Endodermal cell (in vitro differentiated cells): ENCODE data around the gene RETREG2. TPM values are rescaled to one million over a fixed set of nuclear protein-coding genes. Genes with fewer than 3 reads are reported as not detected.
A peak's percentile ranks its signal among the peaks of the same experiment; 100 is the strongest.

Experiments used
- DNase-seq: peaks from one replicate; pipeline ENCODE4 v3.0.0-alpha.2; 2017
- H3K27ac ChIP-seq: 2 replicates; pipeline ENCODE4 v1.5.1; 2013; ENCODE audit warnings: mild to moderate bottlenecking, low read depth, low read length, moderate library complexity
- H3K27me3 ChIP-seq: 2 replicates; pipeline ENCODE4 v1.6.1; 2013; ENCODE audit warnings: mild to moderate bottlenecking, low read length, moderate library complexity; ENCODE audit not compliant: insufficient read depth, control insufficient read depth, poor library complexity, severe bottlenecking
- H3K36me3 ChIP-seq: 2 replicates; pipeline ENCODE4 v1.7.0; 2013; ENCODE audit warnings: mild to moderate bottlenecking, low read length, moderate library complexity; ENCODE audit not compliant: control insufficient read depth, insufficient read depth
- H3K4me1 ChIP-seq: one replicate; pipeline ENCODE4 v1.7.0; 2013; ENCODE audit warnings: low read length; ENCODE audit not compliant: control insufficient read depth, insufficient read depth
- H3K4me3 ChIP-seq: 2 replicates; pipeline ENCODE4 v1.5.1; 2013; ENCODE audit warnings: mild to moderate bottlenecking, low read length, moderate library complexity
- H3K9ac ChIP-seq: 2 replicates; pipeline ENCODE4 v1.6.1; 2013; ENCODE audit warnings: mild to moderate bottlenecking, low read length, moderate library complexity; ENCODE audit not compliant: poor library complexity, severe bottlenecking; ENCODE audit errors: extremely low read depth
- H3K9me3 ChIP-seq: 2 replicates; pipeline ENCODE4 v1.6.1; 2013; ENCODE audit warnings: mild to moderate bottlenecking, low read length, moderate library complexity; ENCODE audit not compliant: control insufficient read depth
- H3K27ac Mint-ChIP-seq: 2 replicates; pipeline ENCODE4 v1.8.0; 2020; ENCODE audit warnings: mixed read lengths
- H3K27me3 Mint-ChIP-seq: 2 replicates; pipeline ENCODE4 v1.8.0; 2021; ENCODE audit warnings: mild to moderate bottlenecking, mixed read lengths; ENCODE audit not compliant: insufficient read depth
- H3K36me3 Mint-ChIP-seq: 2 replicates; pipeline ENCODE4 v1.8.0; 2020; ENCODE audit warnings: low read depth, mixed read lengths
- H3K4me1 Mint-ChIP-seq: 2 replicates; pipeline ENCODE4 v1.8.0; 2020; ENCODE audit warnings: mixed read lengths
- H3K4me3 Mint-ChIP-seq: 2 replicates; pipeline ENCODE4 v1.8.0; 2020; ENCODE audit warnings: mild to moderate bottlenecking, moderate library complexity, mixed read lengths
- H3K9me3 Mint-ChIP-seq: 2 replicates; pipeline ENCODE4 v1.8.0; 2020; ENCODE audit warnings: mild to moderate bottlenecking, mixed read lengths
- WGBS, 2 experiments: methylation state at CpG; one replicate each; pipeline versions ENCODE4 v1.1.5 to v1.1.7; 2013; ENCODE audit warnings: missing lambda C conversion rate in 2 of 2, mixed read lengths in 1 of 2; ENCODE audit not compliant: insufficient coverage in 1 of 2, insufficient read length in 1 of 2; 5-methylcytosine and 5-hydroxymethylcytosine counted together
- total RNA-seq, 2 donors: library from RNA; stranded (reverse); fragmentation: NEBNext Ultra II Directional in 1 of 2; extraction: Animal tissue kit (Norgen Biotek cat#: 25700) in 1 of 2; gene quantifications; 2 replicates in 1 of 2; 3 replicates in 1 of 2; pipeline ENCODE4 v1.2.1, GENCODE V29; 2021
- TF ChIP-seq, protein P1 (sequence below): fragments of 200-600 bp; sonication (generic); conservative IDR thresholded peaks from 2 replicates; pipeline ENCODE4 v1.5.0; 2021; ENCODE audit warnings: antibody characterized with exemption, mild to moderate bottlenecking

The RETREG2 gene
- total RNA-seq, 2 donors from 2014 or later = 67.0 to 73.4 TPM

DNA sequence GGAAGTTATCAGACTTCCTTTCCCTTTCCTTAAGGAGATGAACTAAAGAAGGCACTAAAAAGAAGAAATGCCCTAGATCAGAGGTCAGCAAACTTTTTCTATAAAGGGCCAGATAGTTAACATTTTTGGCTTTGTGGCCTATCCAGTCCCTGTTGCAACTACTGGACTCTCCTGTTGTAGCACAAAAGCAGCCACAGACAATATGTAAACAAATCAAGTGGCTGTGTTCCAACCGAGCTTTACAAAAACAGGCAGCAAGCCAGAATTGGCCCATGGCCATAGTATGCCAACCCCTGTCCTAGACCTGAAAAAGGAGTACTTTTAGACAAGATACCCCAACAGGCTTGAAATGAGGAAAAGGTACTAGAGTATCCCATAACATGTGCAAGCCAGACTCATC, 28.4 kb upstream of the RETREG2 start:
- DNase-seq = no peak
- TF ChIP-seq, protein P1, sequence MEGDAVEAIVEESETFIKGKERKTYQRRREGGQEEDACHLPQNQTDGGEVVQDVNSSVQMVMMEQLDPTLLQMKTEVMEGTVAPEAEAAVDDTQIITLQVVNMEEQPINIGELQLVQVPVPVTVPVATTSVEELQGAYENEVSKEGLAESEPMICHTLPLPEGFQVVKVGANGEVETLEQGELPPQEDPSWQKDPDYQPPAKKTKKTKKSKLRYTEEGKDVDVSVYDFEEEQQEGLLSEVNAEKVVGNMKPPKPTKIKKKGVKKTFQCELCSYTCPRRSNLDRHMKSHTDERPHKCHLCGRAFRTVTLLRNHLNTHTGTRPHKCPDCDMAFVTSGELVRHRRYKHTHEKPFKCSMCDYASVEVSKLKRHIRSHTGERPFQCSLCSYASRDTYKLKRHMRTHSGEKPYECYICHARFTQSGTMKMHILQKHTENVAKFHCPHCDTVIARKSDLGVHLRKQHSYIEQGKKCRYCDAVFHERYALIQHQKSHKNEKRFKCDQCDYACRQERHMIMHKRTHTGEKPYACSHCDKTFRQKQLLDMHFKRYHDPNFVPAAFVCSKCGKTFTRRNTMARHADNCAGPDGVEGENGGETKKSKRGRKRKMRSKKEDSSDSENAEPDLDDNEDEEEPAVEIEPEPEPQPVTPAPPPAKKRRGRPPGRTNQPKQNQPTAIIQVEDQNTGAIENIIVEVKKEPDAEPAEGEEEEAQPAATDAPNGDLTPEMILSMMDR = no peak
- Mint-ChIP-seq H3K4me1 (no peaks in the 10 kb centered on the region), H3K36me3 (peaks cover 33% of the 10 kb centered on the region), H3K27me3 (no peaks in the 10 kb centered on the region), H3K9me3 (no peaks in the 10 kb centered on the region), H3K27ac (no peak overlapping the region), H3K4me3 (no peak overlapping the region)
- Histone ChIP-seq H3K9ac (no peak overlapping the region), H3K36me3 (peaks cover 52% of the 10 kb centered on the region), H3K27ac (no peak overlapping the region), H3K27me3 (no peaks in the 10 kb centered on the region), H3K9me3 (no peaks in the 10 kb centered on the region), H3K4me1 (no peaks in the 10 kb centered on the region), H3K4me3 (no peak overlapping the region)
- WGBS, 2 experiments = 67 to 91% methylated on average over 1 of the region's 1 CpG

- peaks cover 11% of the 10 kb centered on the region for H3K4me1 Mint-ChIP-seq
- TF ChIP-seq, protein P1 = peak; percentile 82
- no peak overlapping the region for H3K4me3 Mint-ChIP-seq
- Histone ChIP-seq H3K36me3 (peaks cover 33% of the 10 kb centered on the region), H3K9me3 (no peaks in the 10 kb centered on the region), H3K4me1 (peaks cover 5% of the 10 kb centered on the region), H3K9ac (no peak overlapping the region), H3K27me3 (no peaks in the 10 kb centered on the region), H3K27ac (no peak overlapping the region), H3K4me3 (no peak overlapping the region)
- no peaks in the 10 kb centered on the region for H3K27me3 Mint-ChIP-seq
- peaks cover 14% of the 10 kb centered on the region for H3K36me3 Mint-ChIP-seq
- no peak overlapping the region for H3K27ac Mint-ChIP-seq
- H3K9me3 Mint-ChIP-seq = no peaks in the 10 kb centered on the region
- peak; percentile 64 for DNase-seq
- WGBS, 2 experiments = 20 to 27% methylated on average over 1 to 3 of the region's 4 CpGs
Measured at GRCh38 chr2:219155054-219155644, 22.9 kb upstream of the RETREG2 start.

DNA sequence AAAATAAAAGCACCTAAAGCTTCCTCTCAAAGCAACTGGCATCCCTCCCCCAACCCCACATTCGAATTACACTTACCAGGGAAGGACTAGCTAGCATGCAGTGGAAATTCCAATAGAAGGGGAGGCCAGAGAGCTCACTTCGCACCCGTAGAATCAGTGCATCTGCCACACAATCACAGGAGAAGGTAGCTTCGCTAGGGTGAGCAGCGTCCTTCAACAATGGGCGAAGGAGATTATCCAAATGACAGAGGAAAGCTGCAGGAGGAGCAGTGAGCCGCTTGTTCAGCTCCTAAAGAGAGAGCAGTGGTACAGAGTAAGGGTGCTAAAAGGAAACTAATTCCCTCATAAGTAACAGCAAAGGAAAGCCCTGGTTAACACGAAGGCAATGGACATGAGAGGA, 20.7 kb upstream of the RETREG2 start:
- Mint-ChIP-seq H3K9me3 (no peaks in the 10 kb centered on the region), H3K27ac (no peak overlapping the region), H3K36me3 (peaks cover 9% of the 10 kb centered on the region), H3K4me1 (peaks cover 15% of the 10 kb centered on the region), H3K27me3 (peaks cover 7% of the 10 kb centered on the region), H3K4me3 (no peak overlapping the region)
- Histone ChIP-seq H3K4me1 (peaks cover 5% of the 10 kb centered on the region), H3K36me3 (peaks cover 22% of the 10 kb centered on the region), H3K4me3 (no peak overlapping the region), H3K9ac (no peak overlapping the region), H3K9me3 (no peaks in the 10 kb centered on the region), H3K27ac (no peak overlapping the region), H3K27me3 (peaks cover 7% of the 10 kb centered on the region)
- DNase-seq = no peak
- TF ChIP-seq, protein P1 = no peak
- WGBS, 2 experiments = 73 to 95% methylated on average over 7 to 8 of the region's 8 CpGs
